Right cardiac atrium (tissue), 5 donors: Measurements from ENCODE around the gene NIPSNAP3A. TPM values are rescaled to one million over a fixed set of nuclear protein-coding genes. Genes with fewer than 3 reads are reported as not detected.
A peak's percentile ranks its signal among the peaks of the same experiment; 100 is the strongest.
"Not testable (repeated sequence)": the region's sequence is repeated elsewhere in the genome, so short reads cannot be mapped to it uniquely, and the experiment has no call there.

ENCODE experiments used
- ATAC-seq, 2 donors: fragments of 200-7000 bp; cut with Tn5 transposase; one replicate each; pipeline versions ENCODE4 v1.8.0 to v1.9.1; 2020; ENCODE audit warnings: moderate library complexity in 2 of 2, mild to moderate bottlenecking in 1 of 2
- DNase-seq, 3 donors: peaks; one replicate each; pipeline ENCODE4 v3.0.0-alpha.2; 2020
- H3K27ac ChIP-seq: one replicate; pipeline ENCODE4 v1.5.1; 2013; ENCODE audit warnings: mild to moderate bottlenecking, low read length, control low read depth, moderate library complexity
- H3K27me3 ChIP-seq: one replicate; pipeline ENCODE4 v1.6.1; 2013; ENCODE audit not compliant: control insufficient read depth, insufficient read depth
- H3K4me1 ChIP-seq: one replicate; pipeline ENCODE4 v1.6.1; 2013; ENCODE audit warnings: low read length; ENCODE audit not compliant: control insufficient read depth, insufficient read depth
- H3K4me3 ChIP-seq: one replicate; pipeline ENCODE4 v1.5.1; 2013; ENCODE audit warnings: low read length, control low read depth
- H3K9me3 ChIP-seq: one replicate; pipeline ENCODE4 v1.6.1; 2013; ENCODE audit warnings: low read length; ENCODE audit not compliant: control insufficient read depth
- WGBS: extraction: QIAGEN DNeasy Blood & Tissue Kit; methylation state at CpG from one replicate; pipeline ENCODE4 v1.1.7; 2013; 5-methylcytosine and 5-hydroxymethylcytosine counted together
- intact Hi-C, 4 donors: fragments of 100-400 bp; cut with DNase I; formaldehyde crosslinking; loops; one replicate each; pipeline versions ENCODE4 v1.11.0 to v1.14.0; 2022 to 2023
- polyA plus RNA-seq: library from polyadenylated mRNA; stranded (reverse); fragments of 200-250 nt; gene quantifications from one replicate; pipeline ENCODE4 v1.2.3, GENCODE V29; 2013
- total RNA-seq, 4 donors: library from RNA; stranded (reverse); fragmentation: NEBNext Ultra II Directional; extraction: Animal tissue kit (Norgen Biotek cat#: 25700); gene quantifications; one replicate each; pipeline ENCODE4 v1.2.1, GENCODE V29; 2021
- donor health status: healthy with polysubstance abuse.
- donor health status: DM: no; HTN: yes; CAD: no.
- donor health status: DM: no; HTN: no; CAD: no.
- donor health status: DM: no; HTN: yes; CAD: no; lungs with severe emphysema.
- donor health status: DM: yes; HTN: yes; CAD: no.

The NIPSNAP3A gene
- total and polyA plus RNA-seq, 5 donors, result 14.3 to 25.5 (median 20.2) TPM

DNA sequence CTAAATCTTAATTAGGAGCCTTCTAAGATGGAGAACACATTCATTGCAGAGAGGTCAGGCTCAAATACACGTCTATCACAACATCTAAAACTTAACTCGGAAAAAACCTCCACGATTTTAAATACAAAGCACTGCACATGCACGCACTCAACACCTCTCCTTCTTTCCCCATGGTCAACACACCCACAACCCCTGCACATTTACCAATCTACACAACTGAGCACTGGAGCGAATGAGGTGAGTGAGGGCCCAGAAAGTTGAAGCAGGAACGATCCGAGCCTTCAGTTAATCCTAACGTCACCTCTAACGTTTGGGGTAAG, 278 bp upstream of the NIPSNAP3A start:
- WGBS, result under 1% methylated on average over 9 of the region's 9 CpGs
- DNase-seq (no peak), ATAC-seq (peak; percentile 42 to 47)
- peak overlapping the region; percentile 89 for H3K4me3 ChIP-seq
- H3K4me1 ChIP-seq, result no peaks in the 10 kb centered on the region
- H3K27ac ChIP-seq, result peak overlapping the region; percentile 90
- no peaks in the 10 kb centered on the region for H3K9me3 ChIP-seq
- intact Hi-C loops, result no loop called here
- no peaks in the 10 kb centered on the region for H3K27me3 ChIP-seq

GRCh38 chr9:104748359-104749031, 1.0 kb downstream of the NIPSNAP3A start:
- peak overlapping the region; percentile 89 for H3K4me3 ChIP-seq
- H3K9me3 ChIP-seq, result no peaks in the 10 kb centered on the region
- 4% methylated on average over 19 of the region's 19 CpGs for WGBS
- H3K27me3 ChIP-seq, result no peaks in the 10 kb centered on the region
- ATAC-seq (peak; percentile 22 to 24), DNase-seq (peak in 1 of 3 donors; percentile 24)
- H3K4me1 ChIP-seq, result no peaks in the 10 kb centered on the region
- peak overlapping the region; percentile 90 for H3K27ac ChIP-seq
- intact Hi-C loops, result no loop called here

DNA sequence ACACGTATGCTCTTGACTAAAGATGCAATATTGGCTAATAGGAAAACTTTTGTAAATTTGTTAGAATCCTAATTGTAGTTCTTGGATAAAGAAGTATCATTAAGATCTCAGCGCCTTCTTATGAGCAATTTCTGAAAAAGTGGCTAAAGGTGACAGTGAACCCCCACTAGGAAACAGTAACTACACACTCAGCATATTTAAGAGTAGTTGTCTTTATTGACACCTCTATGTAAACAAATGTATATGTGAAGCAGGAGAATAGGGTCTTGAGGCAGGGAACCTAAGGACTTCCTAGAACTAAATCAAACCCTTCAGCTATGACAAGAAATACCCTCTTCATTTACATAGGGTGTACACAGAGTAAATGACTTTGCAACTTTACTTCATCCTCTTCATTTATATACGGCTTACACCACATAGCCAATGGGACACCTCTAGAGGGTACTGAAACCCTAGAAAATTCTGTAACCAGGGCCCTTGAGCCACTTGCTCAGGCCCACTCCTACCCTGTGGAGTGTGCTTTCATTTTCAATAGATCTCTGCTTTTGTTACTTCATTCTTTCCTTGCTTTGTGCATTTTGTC, 2.8 kb downstream of the NIPSNAP3A start:
- no peaks in the 10 kb centered on the region for H3K27me3 ChIP-seq
- H3K4me1 ChIP-seq, result no peaks in the 10 kb centered on the region
- H3K4me3 ChIP-seq, result no peak overlapping the region
- DNase-seq, result no peak
- 92% methylated on average over 3 of the region's 3 CpGs for WGBS
- no peaks in the 10 kb centered on the region for H3K9me3 ChIP-seq
- ATAC-seq, result no peak
- intact Hi-C loops, result no loop called here
- H3K27ac ChIP-seq, result no peak overlapping the region

DNA sequence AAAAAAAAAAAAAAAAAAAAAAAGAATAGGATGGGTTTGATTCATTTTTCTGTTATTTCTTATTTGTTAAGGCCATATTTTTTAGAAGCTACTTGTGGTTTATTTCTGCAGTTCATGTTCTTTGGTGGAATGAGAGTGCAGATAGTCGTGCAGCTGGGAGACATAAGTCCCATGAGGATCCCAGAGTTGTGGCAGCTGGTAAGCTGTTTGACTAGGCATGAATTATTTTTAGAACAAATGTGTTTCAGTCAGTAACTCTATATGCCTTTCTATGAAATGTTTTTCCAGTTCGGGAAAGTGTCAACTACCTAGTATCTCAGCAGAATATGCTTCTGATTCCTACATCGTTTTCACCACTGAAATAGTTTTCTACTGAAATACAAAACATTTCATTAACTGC, 11.5 kb downstream of the NIPSNAP3A start:
- no peak for DNase-seq
- peak overlapping the region; percentile 37 for H3K27ac ChIP-seq
- no peaks in the 10 kb centered on the region for H3K4me1 ChIP-seq
- H3K4me3 ChIP-seq, result no peak overlapping the region
- intact Hi-C loops, result no loop called here
- ATAC-seq, result peak in 1 of 2 donors; percentile 48
- no peaks in the 10 kb centered on the region for H3K9me3 ChIP-seq
- 39% methylated on average over 3 of the region's 3 CpGs for WGBS
- no peaks in the 10 kb centered on the region for H3K27me3 ChIP-seq

DNA sequence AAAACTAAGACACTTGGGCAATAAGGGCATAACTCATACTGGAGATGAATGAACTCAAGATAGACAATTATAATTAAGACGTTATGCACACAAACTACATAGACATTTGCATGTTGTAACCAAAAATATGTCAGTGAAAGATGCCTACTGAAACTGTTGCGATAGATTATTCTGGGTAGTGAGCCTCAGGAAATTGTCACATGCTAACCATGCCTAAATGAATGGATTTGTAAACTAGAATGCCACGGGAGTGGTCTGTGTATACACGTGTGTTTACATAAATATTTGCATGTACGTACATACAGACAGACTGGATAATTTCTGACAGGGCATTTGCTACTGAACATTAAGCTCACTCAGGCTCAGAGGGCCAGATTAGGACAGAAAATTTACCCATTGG, 17.7 kb downstream of the NIPSNAP3A start:
- intact Hi-C loops, result no loop called here
- H3K27ac ChIP-seq, result no peak overlapping the region

DNA sequence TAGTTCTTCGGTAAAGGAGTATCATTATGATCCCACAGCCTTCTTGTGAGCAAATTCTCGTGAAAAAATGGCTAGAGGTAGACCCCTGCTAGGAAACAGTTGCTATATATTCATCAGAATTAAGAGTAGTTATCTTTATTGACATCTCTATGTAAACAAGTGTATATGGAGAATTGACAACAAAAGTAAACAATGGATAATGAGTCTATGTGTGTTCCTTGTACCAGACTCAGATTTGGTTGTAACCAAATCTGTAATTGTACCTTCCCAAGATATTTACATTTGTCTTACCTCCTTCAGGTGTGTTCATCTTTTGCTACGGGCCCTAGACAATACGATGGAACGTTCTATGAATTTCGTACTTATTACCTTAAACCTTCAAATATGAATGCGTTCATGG, 18.5 kb downstream of the NIPSNAP3A start:
- Histone ChIP-seq H3K4me3 (no peak overlapping the region), H3K27me3 (no peaks in the 10 kb centered on the region), H3K27ac (no peak overlapping the region), H3K4me1 (peaks cover 2% of the 10 kb centered on the region), H3K9me3 (no peaks in the 10 kb centered on the region)
- 96% methylated on average over 7 of the region's 7 CpGs for WGBS
- ATAC-seq (no peak), DNase-seq (no peak)
- intact Hi-C loops, result no loop called here

More for the DNA sequence above, 17.7 kb downstream of the NIPSNAP3A start:
- H3K4me1 ChIP-seq, result peaks cover 2% of the 10 kb centered on the region
- no peaks in the 10 kb centered on the region for H3K9me3 ChIP-seq
- DNase-seq (no peak), ATAC-seq (no peak)
- no peaks in the 10 kb centered on the region for H3K27me3 ChIP-seq
- H3K4me3 ChIP-seq, result no peak overlapping the region
- 58% methylated on average over 5 of the region's 5 CpGs for WGBS

- Histone ChIP-seq H3K4me3 (no peak overlapping the region), H3K27ac (no peak overlapping the region), H3K4me1 (peaks cover 2% of the 10 kb centered on the region), H3K9me3 (no peaks in the 10 kb centered on the region), H3K27me3 (no peaks in the 10 kb centered on the region)
- DNase-seq (no peak), ATAC-seq (no peak)
- WGBS, result 99% methylated on average over 3 of the region's 3 CpGs
- intact Hi-C loops, result no loop called here
Observed at GRCh38 chr9:104767507-104767906, 20.0 kb downstream of the NIPSNAP3A start.

DNA sequence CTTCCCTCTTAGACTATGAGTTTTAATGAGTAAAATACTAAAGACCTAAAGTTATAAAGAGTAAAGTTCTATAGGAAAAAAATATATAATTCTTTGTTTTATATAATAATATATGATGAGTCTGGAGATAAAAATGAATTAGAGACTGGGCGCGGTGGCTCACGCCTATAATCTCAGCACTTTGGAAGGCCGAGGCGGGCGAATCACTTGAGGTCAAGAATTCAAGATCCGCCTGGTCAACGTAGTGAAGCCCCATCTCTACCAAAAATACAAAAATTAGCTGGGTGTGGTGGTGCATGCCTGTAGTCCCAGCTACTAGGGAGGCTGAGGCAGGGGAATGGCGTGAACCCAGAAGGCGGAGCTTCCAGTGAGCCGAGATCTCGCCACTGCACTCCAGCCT, 21.5 kb downstream of the NIPSNAP3A start:
- H3K27me3 ChIP-seq, H3K4me1 ChIP-seq, H3K9me3 ChIP-seq, H3K4me3 ChIP-seq, intact Hi-C loops, DNase-seq, ATAC-seq, H3K27ac ChIP-seq: not testable (repeated sequence)
- 98% methylated on average over 12 of the region's 12 CpGs for WGBS

DNA sequence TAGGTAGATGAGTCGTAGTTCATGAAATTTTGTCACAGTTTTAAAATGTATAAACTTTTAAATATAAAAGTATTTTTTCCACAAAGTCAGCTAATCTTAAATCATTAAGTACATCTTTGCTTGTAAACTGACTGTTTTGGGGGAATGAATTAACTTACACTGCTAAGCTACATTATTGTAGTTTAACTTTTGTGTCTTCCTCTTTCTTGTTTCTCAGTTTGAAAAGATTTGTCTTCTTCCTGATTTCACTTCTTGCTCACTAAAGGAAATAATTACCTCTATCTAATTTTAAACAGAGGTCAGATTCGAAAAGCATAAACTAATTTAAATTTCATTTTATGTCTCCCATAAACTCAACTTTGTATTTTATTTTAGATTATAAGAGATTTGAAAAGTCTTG, 22.2 kb downstream of the NIPSNAP3A start:
- no peak for DNase-seq
- 75% methylated on average over 2 of the region's 2 CpGs for WGBS
- Histone ChIP-seq H3K27ac (no peak overlapping the region), H3K27me3 (no peaks in the 10 kb centered on the region), H3K4me1 (peaks cover under 1% of the 10 kb centered on the region), H3K4me3 (no peak overlapping the region), H3K9me3 (no peaks in the 10 kb centered on the region)
- no peak for ATAC-seq
- intact Hi-C loops, result no loop called here

GRCh38 chr9:104772714-104773510, 25.4 kb downstream of the NIPSNAP3A start:
- DNase-seq (no peak), ATAC-seq (peak; percentile 60 to 64)
- 38% methylated on average over 5 of the region's 5 CpGs for WGBS
- peak overlapping the region; percentile 29 for H3K4me3 ChIP-seq
- no peaks in the 10 kb centered on the region for H3K9me3 ChIP-seq
- H3K27ac ChIP-seq, result no peak overlapping the region
- H3K27me3 ChIP-seq, result no peaks in the 10 kb centered on the region
- H3K4me1 ChIP-seq, result peaks cover 6% of the 10 kb centered on the region
- intact Hi-C loops, result no loop called here

- intact Hi-C loops, result no loop called here
Observed at GRCh38 chr9:104774132-104774531, 26.6 kb downstream of the NIPSNAP3A start.

More at GRCh38 chr9:104774132-104774531, 26.6 kb downstream of the NIPSNAP3A start:
- H3K9me3 ChIP-seq, result no peaks in the 10 kb centered on the region
- ATAC-seq (no peak), DNase-seq (no peak)
- no peaks in the 10 kb centered on the region for H3K27me3 ChIP-seq
- WGBS, result 30% methylated on average over 1 of the region's 1 CpG
- H3K4me3 ChIP-seq, result no peak overlapping the region
- H3K27ac ChIP-seq, result no peak overlapping the region
- peaks cover 6% of the 10 kb centered on the region for H3K4me1 ChIP-seq
